K562 (cell line): ENCODE results near the gene BRME1. TPM values are rescaled to one million over a fixed set of nuclear protein-coding genes. Genes with fewer than 3 reads are reported as not detected.
A peak's percentile ranks its signal among the peaks of the same experiment; 100 is the strongest.

Experiments
- CBX1 ChIP-seq: sonication (generic); IDR thresholded peaks from 2 replicates; pipeline ENCODE4 v1.6.1; 2016; ENCODE audit warnings: antibody characterized with exemption, low read depth, mild to moderate bottlenecking
- CREB1 ChIP-seq, 2 experiments: sonication (generic) in 1 of 2; formaldehyde crosslinking in 1 of 2; IDR thresholded peaks; 2 replicates each; pipeline versions ENCODE4 v1.6.1 to v1.8.0; 2012 to 2022; ENCODE audit warnings: inconsistent platforms in 1 of 2, mild to moderate bottlenecking in 1 of 2, missing genetic modification reagents in 1 of 2, moderate library complexity in 1 of 2
- CREM ChIP-seq: IDR thresholded peaks from 2 replicates; pipeline ENCODE4 v1.6.1; 2014; ENCODE audit warnings: antibody characterized with exemption, low read depth
- ETV1 ChIP-seq: fragments of 450-650 bp; conservative IDR thresholded peaks from 2 replicates; pipeline ENCODE4 v1.6.1; 2016; ENCODE audit warnings: missing genetic modification characterization, control low read depth, low read depth, missing compliant biosample characterization
- MCM2 ChIP-seq: fragments of 450-650 bp; IDR thresholded peaks from 2 replicates; pipeline ENCODE4 v1.6.1; 2017; ENCODE audit warnings: low read depth, mild to moderate bottlenecking
- MYNN ChIP-seq, 2 experiments: sonication (generic); formaldehyde crosslinking in 1 of 2; IDR thresholded peaks; 2 replicates each; pipeline versions ENCODE4 v1.5.0 to v1.6.1; 2016 to 2020; ENCODE audit warnings: antibody characterized with exemption in 1 of 2, missing genetic modification reagents in 1 of 2
- NR4A1 ChIP-seq, 2 experiments: fragments of 250-450 bp in 1 of 2; fragments of 450-650 bp in 1 of 2; sonication (Bioruptor Pico) in 1 of 2; IDR thresholded peaks; 2 replicates each; pipeline versions ENCODE4 v1.4.0 to v1.6.1; 2016 to 2020; ENCODE audit warnings: mild to moderate bottlenecking in 2 of 2, missing compliant biosample characterization in 1 of 2, missing genetic modification characterization in 1 of 2, moderate library complexity in 1 of 2
- POLR2G ChIP-seq: fragments of 200-400 bp; formaldehyde crosslinking; IDR thresholded peaks from 2 replicates; pipeline ENCODE4 v1.6.1; 2017; ENCODE audit warnings: low read depth, mild to moderate bottlenecking, antibody characterized with exemption, low read length, moderate library complexity
- POLR3G ChIP-seq: IDR thresholded peaks from 2 replicates; pipeline ENCODE4 v1.6.1; 2011; ENCODE audit not compliant: insufficient read length, insufficient replicate concordance; ENCODE audit errors: extremely low read depth
- SETDB1 ChIP-seq: IDR thresholded peaks from one replicate; pipeline ENCODE4 v1.6.1; 2012; ENCODE audit warnings: low read length, control low read depth, inconsistent platforms
- SREBF1 ChIP-seq: fragments of 150-350 bp; IDR thresholded peaks from 2 replicates; pipeline ENCODE4 v1.6.1; 2014; ENCODE audit warnings: antibody characterized with exemption, low read depth, low read length, borderline replicate concordance
- XRCC3 ChIP-seq: fragments of 450-650 bp; IDR thresholded peaks from 2 replicates; pipeline ENCODE4 v1.6.1; 2017; ENCODE audit warnings: mild to moderate bottlenecking, moderate library complexity
- ZFX ChIP-seq: sonication (generic); formaldehyde crosslinking; IDR thresholded peaks from 2 replicates; pipeline ENCODE4 v1.8.0; 2022; ENCODE audit warnings: mild to moderate bottlenecking, missing genetic modification reagents, moderate library complexity
- ZKSCAN3 ChIP-seq: fragments of 250-450 bp; sonication (Bioruptor Pico); IDR thresholded peaks from 2 replicates; pipeline ENCODE4 v1.4.0; 2020
- ZNF384 ChIP-seq: IDR thresholded peaks from 2 replicates; pipeline ENCODE4 v1.6.1; 2012; ENCODE audit warnings: low read depth, low read length, improper control_type of control experiment
- ZNF584 ChIP-seq: fragments of 200-800 bp; sonication (Bioruptor generic); IDR thresholded peaks from 2 replicates; pipeline ENCODE4 v1.6.1; 2016; ENCODE audit warnings: low read depth, mild to moderate bottlenecking, missing genetic modification characterization, missing compliant biosample characterization
- ZNF76 ChIP-seq: fragments of 250-450 bp; sonication (Bioruptor Pico); IDR thresholded peaks from 2 replicates; pipeline ENCODE4 v1.4.0; 2020; ENCODE audit warnings: mild to moderate bottlenecking, moderate library complexity, borderline replicate concordance
- ZNF830 ChIP-seq: fragments of 250-450 bp; sonication (Bioruptor Pico); IDR thresholded peaks from 2 replicates; pipeline ENCODE4 v1.5.0; 2021; ENCODE audit warnings: mild to moderate bottlenecking
- polyA plus RNA-seq, 8 experiments: library from polyadenylated mRNA; depleted of rRNA in 4 of 8; stranded (reverse) in 5 of 8; unstranded in 3 of 8; fragments of >200 nt; fragmentation: Nextera tagmentation in 2 of 8; fragmentation: Illumina TruSeq in 1 of 8; extraction: Ambion mirVana in 2 of 8; extraction: Trizol in 1 of 8; gene quantifications; 2 replicates each; pipeline versions ENCODE4 v1.2.1 to v1.2.3, GENCODE V29; 2011 to 2014; ENCODE audit warnings: inconsistent platforms in 1 of 8, missing spikeins in 1 of 8
- total RNA-seq, 7 experiments: library from RNA; depleted of rRNA in 6 of 7; stranded (reverse); fragments of >200 nt in 6 of 7; fragmentation: Illumina TruSeq in 2 of 7; extraction: Trizol in 2 of 7; gene quantifications; 2 replicates each; pipeline versions ENCODE4 v1.2.1 to v1.2.3, GENCODE V29; 2011 to 2021; ENCODE audit warnings: low replicate concordance in 1 of 7
- TF ChIP-seq, protein P1 (sequence below): sonication (generic); IDR thresholded peaks from 2 replicates; pipeline ENCODE4 v1.6.1; 2016
- TF ChIP-seq, protein P2 (sequence below): IDR thresholded peaks from 3 replicates; pipeline ENCODE4 v1.6.1; 2011; ENCODE audit warnings: borderline replicate concordance, mild to moderate bottlenecking; ENCODE audit not compliant: insufficient read length, insufficient read depth
- TF ChIP-seq, protein P3 (sequence below): fragments of 450-650 bp; formaldehyde crosslinking; IDR thresholded peaks from 2 replicates; pipeline ENCODE4 v1.4.0; 2022; ENCODE audit warnings: mild to moderate bottlenecking, moderate library complexity
- TF ChIP-seq, protein P4 (sequence below): sonication (generic); formaldehyde crosslinking; IDR thresholded peaks from 2 replicates; pipeline ENCODE4 v1.8.0; 2023; ENCODE audit warnings: mild to moderate bottlenecking, missing genetic modification reagents

The BRME1 gene
- total and polyA plus RNA-seq, 9 of the 15 experiments (the other 6 are each of a cell fraction or from before 2014, with no cell fraction given): 0.75 to 6.1 (median 3.6) TPM

DNA sequence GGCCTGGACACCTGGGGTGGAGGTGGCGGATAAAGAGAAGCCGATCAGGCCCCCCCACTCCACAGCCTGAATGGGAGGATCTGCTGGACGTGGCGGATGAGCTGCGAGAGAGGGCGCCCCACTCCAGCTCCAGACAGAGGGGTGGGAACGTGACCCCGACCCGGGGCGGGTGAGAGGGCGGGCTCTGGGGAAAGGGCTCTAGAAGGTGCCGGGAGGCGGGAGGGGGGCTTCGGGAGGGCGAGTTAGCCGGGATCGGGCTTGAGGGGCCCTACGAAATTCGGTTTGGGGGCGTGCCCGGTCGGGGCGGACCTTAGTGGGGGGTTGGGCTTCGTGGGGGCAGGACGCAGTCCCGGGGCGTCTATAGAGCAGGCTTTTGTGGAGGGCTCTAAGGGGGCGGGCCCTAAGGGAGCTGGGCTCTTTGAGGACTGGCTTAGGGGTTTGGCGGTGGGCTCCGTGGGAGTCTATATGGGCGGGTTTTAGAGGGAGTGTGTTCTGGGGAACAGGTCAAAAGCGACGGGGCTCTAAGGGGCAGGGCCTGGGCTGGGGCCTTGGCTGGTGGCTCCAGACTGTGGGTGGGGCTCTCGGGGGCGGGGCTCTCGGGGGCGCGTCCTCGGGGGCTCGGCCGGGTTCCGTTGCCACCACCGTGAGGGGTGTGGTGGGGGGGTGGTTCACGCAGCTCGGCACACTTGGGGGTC, 33.1 kb downstream of the BRME1 start (continued):
- TF ChIP-seq, protein P1, sequence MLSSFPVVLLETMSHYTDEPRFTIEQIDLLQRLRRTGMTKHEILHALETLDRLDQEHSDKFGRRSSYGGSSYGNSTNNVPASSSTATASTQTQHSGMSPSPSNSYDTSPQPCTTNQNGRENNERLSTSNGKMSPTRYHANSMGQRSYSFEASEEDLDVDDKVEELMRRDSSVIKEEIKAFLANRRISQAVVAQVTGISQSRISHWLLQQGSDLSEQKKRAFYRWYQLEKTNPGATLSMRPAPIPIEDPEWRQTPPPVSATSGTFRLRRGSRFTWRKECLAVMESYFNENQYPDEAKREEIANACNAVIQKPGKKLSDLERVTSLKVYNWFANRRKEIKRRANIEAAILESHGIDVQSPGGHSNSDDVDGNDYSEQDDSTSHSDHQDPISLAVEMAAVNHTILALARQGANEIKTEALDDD: no peak
- TF ChIP-seq SREBF1: no peak
- peak; percentile 67 for TF ChIP-seq ZFX (CRISPR knock-in tag)
- TF ChIP-seq, protein P2, sequence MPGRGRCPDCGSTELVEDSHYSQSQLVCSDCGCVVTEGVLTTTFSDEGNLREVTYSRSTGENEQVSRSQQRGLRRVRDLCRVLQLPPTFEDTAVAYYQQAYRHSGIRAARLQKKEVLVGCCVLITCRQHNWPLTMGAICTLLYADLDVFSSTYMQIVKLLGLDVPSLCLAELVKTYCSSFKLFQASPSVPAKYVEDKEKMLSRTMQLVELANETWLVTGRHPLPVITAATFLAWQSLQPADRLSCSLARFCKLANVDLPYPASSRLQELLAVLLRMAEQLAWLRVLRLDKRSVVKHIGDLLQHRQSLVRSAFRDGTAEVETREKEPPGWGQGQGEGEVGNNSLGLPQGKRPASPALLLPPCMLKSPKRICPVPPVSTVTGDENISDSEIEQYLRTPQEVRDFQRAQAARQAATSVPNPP: no peak
- TF ChIP-seq POLR2G: peak; percentile 63
- TF ChIP-seq MYNN (IDR thresholded peaks at IDR 0.05): no peak
- TF ChIP-seq MYNN (CRISPR knock-in tag; IDR thresholded peaks at IDR 0.05): no peak
- TF ChIP-seq POLR3G: no peak
- 0 out of 2 replicates have a peak, but pooled peaks have one; percentile 30 for TF ChIP-seq CREM
- TF ChIP-seq ZNF384: no peak
- TF ChIP-seq MCM2: no peak
- no peak for TF ChIP-seq XRCC3
- TF ChIP-seq SETDB1: no peak
- no peak for TF ChIP-seq ZNF830 (CRISPR knock-in tag)
- TF ChIP-seq CBX1: no peak
- no peak for TF ChIP-seq NR4A1 (CRISPR knock-in tag; IDR thresholded peaks at IDR 0.05)
- TF ChIP-seq NR4A1 (tag; IDR thresholded peaks at IDR 0.05): no peak
- no peak; the same call in 1 of the 2 replicates for TF ChIP-seq CREB1 (IDR thresholded peaks at IDR 0.05)
- no peak; the same call in 1 of the 2 replicates for TF ChIP-seq CREB1 (CRISPR knock-in tag; IDR thresholded peaks at IDR 0.05)
- TF ChIP-seq ZKSCAN3 (CRISPR knock-in tag): no peak
- no peak for TF ChIP-seq ETV1
- TF ChIP-seq ZNF76: no peak
- TF ChIP-seq, protein P3, sequence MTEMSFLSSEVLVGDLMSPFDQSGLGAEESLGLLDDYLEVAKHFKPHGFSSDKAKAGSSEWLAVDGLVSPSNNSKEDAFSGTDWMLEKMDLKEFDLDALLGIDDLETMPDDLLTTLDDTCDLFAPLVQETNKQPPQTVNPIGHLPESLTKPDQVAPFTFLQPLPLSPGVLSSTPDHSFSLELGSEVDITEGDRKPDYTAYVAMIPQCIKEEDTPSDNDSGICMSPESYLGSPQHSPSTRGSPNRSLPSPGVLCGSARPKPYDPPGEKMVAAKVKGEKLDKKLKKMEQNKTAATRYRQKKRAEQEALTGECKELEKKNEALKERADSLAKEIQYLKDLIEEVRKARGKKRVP (CRISPR knock-in tag): no peak
- TF ChIP-seq, protein P4, sequence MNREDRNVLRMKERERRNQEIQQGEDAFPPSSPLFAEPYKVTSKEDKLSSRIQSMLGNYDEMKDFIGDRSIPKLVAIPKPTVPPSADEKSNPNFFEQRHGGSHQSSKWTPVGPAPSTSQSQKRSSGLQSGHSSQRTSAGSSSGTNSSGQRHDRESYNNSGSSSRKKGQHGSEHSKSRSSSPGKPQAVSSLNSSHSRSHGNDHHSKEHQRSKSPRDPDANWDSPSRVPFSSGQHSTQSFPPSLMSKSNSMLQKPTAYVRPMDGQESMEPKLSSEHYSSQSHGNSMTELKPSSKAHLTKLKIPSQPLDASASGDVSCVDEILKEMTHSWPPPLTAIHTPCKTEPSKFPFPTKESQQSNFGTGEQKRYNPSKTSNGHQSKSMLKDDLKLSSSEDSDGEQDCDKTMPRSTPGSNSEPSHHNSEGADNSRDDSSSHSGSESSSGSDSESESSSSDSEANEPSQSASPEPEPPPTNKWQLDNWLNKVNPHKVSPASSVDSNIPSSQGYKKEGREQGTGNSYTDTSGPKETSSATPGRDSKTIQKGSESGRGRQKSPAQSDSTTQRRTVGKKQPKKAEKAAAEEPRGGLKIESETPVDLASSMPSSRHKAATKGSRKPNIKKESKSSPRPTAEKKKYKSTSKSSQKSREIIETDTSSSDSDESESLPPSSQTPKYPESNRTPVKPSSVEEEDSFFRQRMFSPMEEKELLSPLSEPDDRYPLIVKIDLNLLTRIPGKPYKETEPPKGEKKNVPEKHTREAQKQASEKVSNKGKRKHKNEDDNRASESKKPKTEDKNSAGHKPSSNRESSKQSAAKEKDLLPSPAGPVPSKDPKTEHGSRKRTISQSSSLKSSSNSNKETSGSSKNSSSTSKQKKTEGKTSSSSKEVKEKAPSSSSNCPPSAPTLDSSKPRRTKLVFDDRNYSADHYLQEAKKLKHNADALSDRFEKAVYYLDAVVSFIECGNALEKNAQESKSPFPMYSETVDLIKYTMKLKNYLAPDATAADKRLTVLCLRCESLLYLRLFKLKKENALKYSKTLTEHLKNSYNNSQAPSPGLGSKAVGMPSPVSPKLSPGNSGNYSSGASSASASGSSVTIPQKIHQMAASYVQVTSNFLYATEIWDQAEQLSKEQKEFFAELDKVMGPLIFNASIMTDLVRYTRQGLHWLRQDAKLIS: no peak
- no peak for TF ChIP-seq ZNF584 (CRISPR knock-in tag)
